SK-N-SH treated with all-trans-retinoic acid at 6 μM for 48 hours (cell line): Measurements from ENCODE around the gene PDCD6IP.
"Not testable (repeated sequence)": the region's sequence is repeated elsewhere in the genome, so short reads cannot be mapped to it uniquely, and the experiment has no call there.

ENCODE experiments used
- ATAC-seq: fragments of 200-7000 bp; cut with Tn5 transposase; 3 replicates; pipeline ENCODE4 v1.9.1; 2020; ENCODE audit warnings: mild to moderate bottlenecking, moderate library complexity
- ARNTL ChIP-seq: fragments of 450-650 bp; formaldehyde crosslinking; IDR thresholded peaks from 2 replicates; pipeline ENCODE4 v1.5.0; 2020; ENCODE audit warnings: low read depth, mild to moderate bottlenecking, moderate library complexity, borderline replicate concordance
- BACH2 ChIP-seq: fragments of 250-450 bp; sonication (Bioruptor Pico); IDR thresholded peaks from 2 replicates; pipeline ENCODE4 v1.9.0; 2021; ENCODE audit warnings: mild to moderate bottlenecking, borderline replicate concordance
- CREB5 ChIP-seq: fragments of 250-450 bp; sonication (Bioruptor Pico); IDR thresholded peaks from 2 replicates; pipeline ENCODE4 v1.5.1; 2020; ENCODE audit warnings: low read depth, mild to moderate bottlenecking, moderate library complexity
- CSRNP3 ChIP-seq: fragments of 250-450 bp; sonication (Bioruptor Pico); IDR thresholded peaks from 2 replicates; pipeline ENCODE4 v1.5.1; 2021; ENCODE audit warnings: mild to moderate bottlenecking, moderate library complexity
- ESRRG ChIP-seq: fragments of 250-450 bp; sonication (Bioruptor Pico); IDR thresholded peaks from 2 replicates; pipeline ENCODE4 v1.6.1; 2021; ENCODE audit warnings: mild to moderate bottlenecking
- GLIS3 ChIP-seq: fragments of 250-450 bp; sonication (Bioruptor Pico); IDR thresholded peaks from 2 replicates; pipeline ENCODE4 v1.5.0; 2020; ENCODE audit warnings: mild to moderate bottlenecking, moderate library complexity
- ISL1 ChIP-seq: fragments of 250-450 bp; sonication (Bioruptor Pico); IDR thresholded peaks from 2 replicates; pipeline ENCODE4 v2.1.2; 2022; ENCODE audit warnings: mild to moderate bottlenecking, moderate library complexity
- OSR1 ChIP-seq: fragments of 250-450 bp; sonication (Bioruptor Pico); IDR thresholded peaks from 2 replicates; pipeline ENCODE4 v1.8.0; 2022; ENCODE audit warnings: moderate library complexity, mild to moderate bottlenecking, inconsistent platforms
- PATZ1 ChIP-seq: fragments of 250-450 bp; sonication (Bioruptor Pico); IDR thresholded peaks from 2 replicates; pipeline ENCODE4 v1.8.0; 2020; ENCODE audit warnings: mild to moderate bottlenecking, moderate library complexity, borderline replicate concordance
- PPARA ChIP-seq: fragments of 250-450 bp; sonication (Bioruptor Pico); IDR thresholded peaks from 2 replicates; pipeline ENCODE4 v1.5.0; 2020; ENCODE audit warnings: mild to moderate bottlenecking, borderline replicate concordance
- RARB ChIP-seq: fragments of 250-450 bp; sonication (Bioruptor Pico); IDR thresholded peaks from 2 replicates; pipeline ENCODE4 v1.8.0; 2021; ENCODE audit warnings: mild to moderate bottlenecking, moderate library complexity
- TCF4 ChIP-seq: fragments of 250-450 bp; sonication (Bioruptor Pico); IDR thresholded peaks from 2 replicates; pipeline ENCODE4 v1.8.0; 2021; ENCODE audit warnings: mild to moderate bottlenecking, moderate library complexity, borderline replicate concordance
- TOX ChIP-seq: fragments of 250-450 bp; sonication (Bioruptor Pico); IDR thresholded peaks from 2 replicates; pipeline ENCODE4 v1.8.0; 2021; ENCODE audit warnings: mild to moderate bottlenecking, moderate library complexity, borderline replicate concordance
- ZC3H10 ChIP-seq: fragments of 250-450 bp; sonication (Bioruptor Pico); IDR thresholded peaks from 2 replicates; pipeline ENCODE4 v1.5.1; 2021; ENCODE audit warnings: mild to moderate bottlenecking, moderate library complexity
- ZNF70 ChIP-seq: fragments of 450-650 bp; formaldehyde crosslinking; IDR thresholded peaks from 2 replicates; pipeline ENCODE4 v1.5.0; 2020; ENCODE audit warnings: mild to moderate bottlenecking, moderate library complexity
- ZNF8 ChIP-seq: fragments of 450-650 bp; formaldehyde crosslinking; IDR thresholded peaks from 2 replicates; pipeline ENCODE4 v1.5.0; 2020; ENCODE audit warnings: mild to moderate bottlenecking, moderate library complexity
- TF ChIP-seq, protein P1 (sequence below): fragments of 250-450 bp; sonication (Bioruptor Pico); IDR thresholded peaks from 2 replicates; pipeline ENCODE4 v1.8.0; 2021; ENCODE audit warnings: low read depth, mild to moderate bottlenecking, moderate library complexity, borderline replicate concordance
- TF ChIP-seq, protein P2 (sequence below): fragments of 250-450 bp; sonication (Bioruptor Pico); IDR thresholded peaks from 2 replicates; pipeline ENCODE4 v1.5.0; 2020; ENCODE audit warnings: mild to moderate bottlenecking, moderate library complexity

The PDCD6IP gene

GRCh38 chr3:33855884-33856546, 57.6 kb downstream of the PDCD6IP start:
- ATAC-seq = peak; percentile 66
- TF ChIP-seq ZNF70 (no peak), ZNF8 (CRISPR knock-in tag) (no peak), TCF4 (no peak), ISL1 (CRISPR knock-in tag) (no peak), PATZ1 (CRISPR knock-in tag) (no peak), PPARA (CRISPR knock-in tag) (no peak), ARNTL (CRISPR knock-in tag) (no peak), CSRNP3 (CRISPR knock-in tag) (no peak), RARB (CRISPR knock-in tag) (no peak)
- TF ChIP-seq, protein P1, sequence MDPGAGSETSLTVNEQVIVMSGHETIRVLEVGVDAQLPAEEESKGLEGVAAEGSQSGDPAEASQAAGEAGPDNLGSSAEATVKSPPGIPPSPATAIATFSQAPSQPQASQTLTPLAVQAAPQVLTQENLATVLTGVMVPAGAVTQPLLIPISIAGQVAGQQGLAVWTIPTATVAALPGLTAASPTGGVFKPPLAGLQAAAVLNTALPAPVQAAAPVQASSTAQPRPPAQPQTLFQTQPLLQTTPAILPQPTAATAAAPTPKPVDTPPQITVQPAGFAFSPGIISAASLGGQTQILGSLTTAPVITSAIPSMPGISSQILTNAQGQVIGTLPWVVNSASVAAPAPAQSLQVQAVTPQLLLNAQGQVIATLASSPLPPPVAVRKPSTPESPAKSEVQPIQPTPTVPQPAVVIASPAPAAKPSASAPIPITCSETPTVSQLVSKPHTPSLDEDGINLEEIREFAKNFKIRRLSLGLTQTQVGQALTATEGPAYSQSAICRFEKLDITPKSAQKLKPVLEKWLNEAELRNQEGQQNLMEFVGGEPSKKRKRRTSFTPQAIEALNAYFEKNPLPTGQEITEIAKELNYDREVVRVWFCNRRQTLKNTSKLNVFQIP (CRISPR knock-in tag) = no peak

DNA sequence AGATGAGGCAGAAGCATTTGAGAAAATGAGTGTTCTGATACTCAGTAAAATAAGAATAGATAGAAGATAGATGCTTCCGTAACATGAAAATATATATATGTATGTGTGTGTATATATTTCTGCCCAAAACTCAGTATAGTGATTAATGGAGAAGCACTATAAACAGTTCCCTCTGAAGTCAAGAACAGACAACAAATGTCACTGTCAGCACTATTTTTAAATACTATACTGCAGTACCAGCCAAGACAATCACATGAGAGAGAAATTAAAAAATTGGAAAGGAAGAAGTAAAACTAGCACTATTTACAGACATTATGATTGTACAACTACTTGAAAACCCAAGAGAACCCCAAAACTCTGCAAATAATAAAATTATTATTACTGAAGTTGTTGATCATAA, 59.3 kb downstream of the PDCD6IP start:
- ATAC-seq = not testable (repeated sequence)

- TF ChIP-seq OSR1 (CRISPR knock-in tag) = no peak
- TF ChIP-seq ESRRG (CRISPR knock-in tag) = no peak
- TF ChIP-seq ZC3H10 = no peak
- TF ChIP-seq PPARA (CRISPR knock-in tag) = no peak
- TF ChIP-seq BACH2 (CRISPR knock-in tag) = no peak
- TF ChIP-seq TOX (CRISPR knock-in tag) = no peak
- no peak for TF ChIP-seq CREB5 (CRISPR knock-in tag)
- ATAC-seq = no peak
Observed at GRCh38 chr3:33858131-33858530, 59.7 kb downstream of the PDCD6IP start.

DNA sequence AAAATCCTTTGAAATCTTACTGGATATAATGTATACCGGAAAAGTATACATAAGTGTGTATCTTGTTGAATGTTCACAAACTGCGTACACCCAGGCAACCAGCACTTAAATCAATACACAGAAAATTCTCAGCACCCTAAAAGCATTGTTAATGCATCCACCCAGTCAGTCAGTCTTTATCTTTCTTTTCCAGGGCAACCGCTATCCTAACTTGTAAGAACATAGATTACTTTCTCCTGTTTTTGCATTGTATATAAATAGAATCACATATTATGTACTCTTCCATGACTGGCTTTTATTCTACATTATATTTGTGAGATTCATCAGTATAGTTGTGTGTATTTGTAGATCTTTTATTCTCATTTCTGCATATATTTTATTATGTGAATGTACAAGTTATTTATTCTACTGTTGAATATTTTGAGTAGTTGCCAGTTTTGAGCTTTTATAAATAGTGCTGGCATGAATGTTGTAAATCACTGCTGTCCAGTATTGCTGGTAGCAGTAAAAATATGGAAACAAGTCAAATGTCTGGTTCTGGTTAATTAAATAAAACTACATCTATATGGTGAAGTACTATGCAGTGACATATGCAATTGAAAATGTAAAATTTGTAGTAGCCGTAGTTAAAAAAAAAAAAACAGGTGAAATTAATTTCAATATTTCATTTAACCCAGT, 62.1 kb downstream of the PDCD6IP start:
- TF ChIP-seq GLIS3 (no peak), TCF4 (peak; percentile 24; the same call in 1 of the 2 replicates)
- TF ChIP-seq, protein P2, sequence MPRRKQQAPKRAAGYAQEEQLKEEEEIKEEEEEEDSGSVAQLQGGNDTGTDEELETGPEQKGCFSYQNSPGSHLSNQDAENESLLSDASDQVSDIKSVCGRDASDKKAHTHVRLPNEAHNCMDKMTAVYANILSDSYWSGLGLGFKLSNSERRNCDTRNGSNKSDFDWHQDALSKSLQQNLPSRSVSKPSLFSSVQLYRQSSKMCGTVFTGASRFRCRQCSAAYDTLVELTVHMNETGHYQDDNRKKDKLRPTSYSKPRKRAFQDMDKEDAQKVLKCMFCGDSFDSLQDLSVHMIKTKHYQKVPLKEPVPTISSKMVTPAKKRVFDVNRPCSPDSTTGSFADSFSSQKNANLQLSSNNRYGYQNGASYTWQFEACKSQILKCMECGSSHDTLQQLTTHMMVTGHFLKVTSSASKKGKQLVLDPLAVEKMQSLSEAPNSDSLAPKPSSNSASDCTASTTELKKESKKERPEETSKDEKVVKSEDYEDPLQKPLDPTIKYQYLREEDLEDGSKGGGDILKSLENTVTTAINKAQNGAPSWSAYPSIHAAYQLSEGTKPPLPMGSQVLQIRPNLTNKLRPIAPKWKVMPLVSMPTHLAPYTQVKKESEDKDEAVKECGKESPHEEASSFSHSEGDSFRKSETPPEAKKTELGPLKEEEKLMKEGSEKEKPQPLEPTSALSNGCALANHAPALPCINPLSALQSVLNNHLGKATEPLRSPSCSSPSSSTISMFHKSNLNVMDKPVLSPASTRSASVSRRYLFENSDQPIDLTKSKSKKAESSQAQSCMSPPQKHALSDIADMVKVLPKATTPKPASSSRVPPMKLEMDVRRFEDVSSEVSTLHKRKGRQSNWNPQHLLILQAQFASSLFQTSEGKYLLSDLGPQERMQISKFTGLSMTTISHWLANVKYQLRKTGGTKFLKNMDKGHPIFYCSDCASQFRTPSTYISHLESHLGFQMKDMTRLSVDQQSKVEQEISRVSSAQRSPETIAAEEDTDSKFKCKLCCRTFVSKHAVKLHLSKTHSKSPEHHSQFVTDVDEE (CRISPR knock-in tag) = 0 out of 2 replicates have a peak, but pooled peaks have one; percentile 36
- no peak for ATAC-seq
